Measurements from ENCODE around the gene PRR13.

Gene PRR13

GRCh38 chr12:53485955-53486735 lies 44.6 kb downstream of the PRR13 start:
- peaks cover 67% of the 10 kb centered on the region for H3K36me3 ChIP-seq

GRCh38 chr12:53486736-53487487 lies 45.4 kb downstream of the PRR13 start:
- H3K4me3 ChIP-seq (ENCODE audit: low read depth, low read length): no peak overlapping the region
- peaks cover 59% of the 10 kb centered on the region for H3K36me3 ChIP-seq
- no peaks in the 10 kb centered on the region for H3K27me3 ChIP-seq
- TF ChIP-seq, protein P1, sequence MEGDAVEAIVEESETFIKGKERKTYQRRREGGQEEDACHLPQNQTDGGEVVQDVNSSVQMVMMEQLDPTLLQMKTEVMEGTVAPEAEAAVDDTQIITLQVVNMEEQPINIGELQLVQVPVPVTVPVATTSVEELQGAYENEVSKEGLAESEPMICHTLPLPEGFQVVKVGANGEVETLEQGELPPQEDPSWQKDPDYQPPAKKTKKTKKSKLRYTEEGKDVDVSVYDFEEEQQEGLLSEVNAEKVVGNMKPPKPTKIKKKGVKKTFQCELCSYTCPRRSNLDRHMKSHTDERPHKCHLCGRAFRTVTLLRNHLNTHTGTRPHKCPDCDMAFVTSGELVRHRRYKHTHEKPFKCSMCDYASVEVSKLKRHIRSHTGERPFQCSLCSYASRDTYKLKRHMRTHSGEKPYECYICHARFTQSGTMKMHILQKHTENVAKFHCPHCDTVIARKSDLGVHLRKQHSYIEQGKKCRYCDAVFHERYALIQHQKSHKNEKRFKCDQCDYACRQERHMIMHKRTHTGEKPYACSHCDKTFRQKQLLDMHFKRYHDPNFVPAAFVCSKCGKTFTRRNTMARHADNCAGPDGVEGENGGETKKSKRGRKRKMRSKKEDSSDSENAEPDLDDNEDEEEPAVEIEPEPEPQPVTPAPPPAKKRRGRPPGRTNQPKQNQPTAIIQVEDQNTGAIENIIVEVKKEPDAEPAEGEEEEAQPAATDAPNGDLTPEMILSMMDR (IDR thresholded peaks at IDR 0.05; ENCODE audit: low read depth, low read length): no peak
- H3K9me3 ChIP-seq: no peaks in the 10 kb centered on the region
- no peak for DNase-seq
- H3K4me1 ChIP-seq: no peaks in the 10 kb centered on the region

More at GRCh38 chr12:53485955-53486735, 44.6 kb downstream of the PRR13 start:
- H3K4me1 ChIP-seq: no peaks in the 10 kb centered on the region
- no peak for DNase-seq
- no peaks in the 10 kb centered on the region for H3K27me3 ChIP-seq
- TF ChIP-seq, protein P1 (IDR thresholded peaks at IDR 0.05; ENCODE audit: low read depth, low read length): no peak
- no peaks in the 10 kb centered on the region for H3K9me3 ChIP-seq
- no peak overlapping the region for H3K4me3 ChIP-seq (ENCODE audit: low read depth, low read length)

DNA sequence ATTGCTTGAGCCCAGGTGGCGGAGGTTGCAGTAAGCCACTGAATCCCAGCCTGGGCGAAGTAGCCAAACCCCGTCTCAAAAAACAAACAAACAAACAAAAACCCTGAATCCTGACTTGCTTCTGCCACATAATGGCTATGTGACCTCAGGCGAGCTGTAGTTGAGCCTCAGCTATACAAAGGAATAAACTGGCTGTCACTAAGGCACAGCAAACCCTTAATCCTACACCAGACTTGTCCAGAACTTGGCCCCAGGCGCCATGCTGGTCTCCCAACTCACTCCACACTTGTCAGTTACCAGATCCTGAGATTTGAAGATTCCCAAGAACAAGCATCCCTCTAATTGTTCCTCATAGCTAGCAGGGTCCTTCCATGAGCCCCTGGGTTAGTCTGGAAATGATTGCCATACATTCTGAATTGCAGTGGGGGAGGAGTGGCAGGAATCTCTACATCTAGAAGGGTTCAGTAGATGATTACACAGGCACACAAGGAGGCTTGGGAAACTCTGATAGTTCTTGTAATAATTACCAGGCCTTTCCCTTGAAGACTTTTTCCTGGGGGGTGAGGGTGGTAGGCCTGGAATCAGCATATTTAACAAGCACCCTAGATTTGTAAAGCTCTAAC lies 47.8 kb downstream of the PRR13 start:
- Histone ChIP-seq H3K36me3 (peaks cover 35% of the 10 kb centered on the region), H3K4me1 (peaks cover 10% of the 10 kb centered on the region), H3K4me3 (ENCODE audit: low read depth, low read length) (no peak overlapping the region), H3K27me3 (no peaks in the 10 kb centered on the region), H3K9me3 (no peaks in the 10 kb centered on the region)
- DNase-seq: no peak
- TF ChIP-seq, protein P1 (IDR thresholded peaks at IDR 0.05; ENCODE audit: low read depth, low read length): no peak

GRCh38 chr12:53492188-53492587 lies 50.7 kb downstream of the PRR13 start:
- Histone ChIP-seq H3K36me3 (peaks cover 6% of the 10 kb centered on the region), H3K9me3 (no peaks in the 10 kb centered on the region), H3K27me3 (no peaks in the 10 kb centered on the region), H3K4me3 (ENCODE audit: low read depth, low read length) (peak overlapping the region; percentile 62), H3K4me1 (peaks cover 13% of the 10 kb centered on the region)
- TF ChIP-seq, protein P1 (IDR thresholded peaks at IDR 0.05; ENCODE audit: low read depth, low read length): no peak
- DNase-seq: no peak

DNA sequence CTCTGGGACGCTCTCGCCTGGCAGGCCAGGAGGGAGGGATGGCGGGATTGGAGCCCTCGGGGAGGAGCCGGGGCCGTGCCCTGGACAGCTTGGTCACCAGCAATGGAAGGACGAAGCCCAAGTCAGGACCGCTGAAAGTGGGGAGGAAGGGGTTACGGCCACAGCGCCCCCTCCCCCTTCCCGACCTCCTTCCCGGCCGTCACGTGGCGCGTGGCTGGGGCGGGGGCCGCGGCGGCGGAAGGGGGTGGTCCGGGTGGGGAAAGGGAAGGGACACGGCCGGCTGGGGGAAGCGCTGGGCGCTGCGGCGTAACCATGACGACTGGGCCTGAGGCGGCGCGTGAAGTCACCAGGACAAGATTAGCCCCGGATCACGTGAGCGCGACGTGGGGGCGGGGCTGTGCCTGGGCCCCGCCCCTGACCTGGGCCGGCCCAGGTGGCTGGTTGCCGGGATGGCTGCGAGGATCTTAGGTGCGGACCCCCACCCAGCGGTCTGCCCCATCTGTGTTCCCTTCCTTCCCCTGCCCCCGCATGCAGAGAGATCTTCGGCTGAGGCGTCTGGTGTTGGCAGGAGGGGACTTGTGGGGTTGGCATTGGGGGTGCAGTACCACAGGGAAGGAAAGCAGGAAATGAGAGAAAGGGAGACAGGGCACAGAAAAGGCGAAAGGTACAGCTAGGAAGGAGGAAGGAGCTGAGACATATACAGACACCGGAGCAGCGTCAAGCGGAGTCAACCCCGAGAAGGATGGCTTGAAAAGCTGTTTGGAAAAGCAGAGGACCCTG lies 51.5 kb downstream of the PRR13 start:
- Histone ChIP-seq H3K4me1 (peaks cover 13% of the 10 kb centered on the region), H3K27me3 (no peaks in the 10 kb centered on the region), H3K36me3 (peaks cover 3% of the 10 kb centered on the region; the same call in 1 of the 2 replicates), H3K4me3 (ENCODE audit: low read depth, low read length) (peak overlapping the region; percentile 62), H3K9me3 (no peaks in the 10 kb centered on the region)
- TF ChIP-seq, protein P1 (IDR thresholded peaks at IDR 0.05; ENCODE audit: low read depth, low read length): peak; percentile 27; the same call in 1 of the 2 replicates
- peak; percentile 97 for DNase-seq

Data from BE2C (cell line).